AG04449 (cell line): ENCODE data around the gene CCDC201.

Experiments
- CTCF ChIA-PET: fragments of 350-600 bp; formaldehyde crosslinking; extraction: SDS; loops from one replicate; lab custom pipeline; 2021; ENCODE audit warnings: antibody characterized with exemption; lab: Yijun Ruan, JAX
- POLR2A ChIA-PET: fragments of 400-600, 350-600 bp; formaldehyde crosslinking; extraction: SDS; loops from one replicate; lab custom pipeline; 2020; ENCODE audit warnings: antibody characterized with exemption, inconsistent platforms; lab: Yijun Ruan, JAX
- DNase-seq: peaks from one replicate; pipeline ENCODE4 v3.0.0-alpha.2; 2010; ENCODE audit warnings: low read depth, low spot score
- H3K4me3 ChIP-seq: 2 replicates; pipeline ENCODE4 v1.5.1; 2011; ENCODE audit warnings: low read depth, mild to moderate bottlenecking, control low read depth, low read length
- TF ChIP-seq, protein P1 (sequence below): IDR thresholded peaks from one replicate; pipeline ENCODE4 v1.5.1; 2011; ENCODE audit warnings: mild to moderate bottlenecking, moderate library complexity, low read length, control low read depth, inconsistent platforms; ENCODE audit not compliant: insufficient read depth; ENCODE audit errors: missing control alignments

CCDC201 gene

DNA sequence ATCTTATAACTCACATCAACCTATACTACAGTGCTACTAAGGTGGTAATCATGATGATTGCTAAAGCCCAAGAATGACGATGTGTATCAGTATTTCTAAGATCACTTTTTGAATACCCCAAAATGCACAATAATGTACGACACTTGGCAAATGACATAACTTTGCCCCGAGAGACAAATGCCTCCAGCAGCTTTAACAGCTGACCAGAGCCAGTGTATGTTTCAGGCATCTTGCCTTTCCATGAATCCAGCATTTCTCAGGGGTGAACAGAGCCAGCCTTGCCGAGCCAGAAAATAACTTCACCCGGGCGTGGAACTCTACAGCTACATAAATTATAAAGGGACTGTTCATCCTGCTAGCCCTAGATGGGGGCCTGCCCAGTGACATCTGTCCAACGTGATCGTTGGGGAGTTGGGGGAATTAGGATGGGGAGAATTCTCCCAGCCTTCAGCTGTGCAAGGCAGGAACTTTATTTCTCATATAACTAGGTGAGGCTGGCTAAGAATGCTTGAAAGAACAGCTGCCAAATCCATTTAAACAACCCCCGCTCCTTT is 46.4 kb upstream of the CCDC201 start:
- no peak for DNase-seq
- TF ChIP-seq, protein P1, sequence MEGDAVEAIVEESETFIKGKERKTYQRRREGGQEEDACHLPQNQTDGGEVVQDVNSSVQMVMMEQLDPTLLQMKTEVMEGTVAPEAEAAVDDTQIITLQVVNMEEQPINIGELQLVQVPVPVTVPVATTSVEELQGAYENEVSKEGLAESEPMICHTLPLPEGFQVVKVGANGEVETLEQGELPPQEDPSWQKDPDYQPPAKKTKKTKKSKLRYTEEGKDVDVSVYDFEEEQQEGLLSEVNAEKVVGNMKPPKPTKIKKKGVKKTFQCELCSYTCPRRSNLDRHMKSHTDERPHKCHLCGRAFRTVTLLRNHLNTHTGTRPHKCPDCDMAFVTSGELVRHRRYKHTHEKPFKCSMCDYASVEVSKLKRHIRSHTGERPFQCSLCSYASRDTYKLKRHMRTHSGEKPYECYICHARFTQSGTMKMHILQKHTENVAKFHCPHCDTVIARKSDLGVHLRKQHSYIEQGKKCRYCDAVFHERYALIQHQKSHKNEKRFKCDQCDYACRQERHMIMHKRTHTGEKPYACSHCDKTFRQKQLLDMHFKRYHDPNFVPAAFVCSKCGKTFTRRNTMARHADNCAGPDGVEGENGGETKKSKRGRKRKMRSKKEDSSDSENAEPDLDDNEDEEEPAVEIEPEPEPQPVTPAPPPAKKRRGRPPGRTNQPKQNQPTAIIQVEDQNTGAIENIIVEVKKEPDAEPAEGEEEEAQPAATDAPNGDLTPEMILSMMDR, result no peak
- ChIA-PET POLR2A (no interaction called here), CTCF (interaction anchor here (1.2 to 12.5 kb wide), 13 partner anchors 11 to 1335 kb away, joined by 3 to 320 read pairs (median 20); no protein-coding TSS in a partner anchor)
- peak overlapping the region; percentile 78 for H3K4me3 ChIP-seq

DNA sequence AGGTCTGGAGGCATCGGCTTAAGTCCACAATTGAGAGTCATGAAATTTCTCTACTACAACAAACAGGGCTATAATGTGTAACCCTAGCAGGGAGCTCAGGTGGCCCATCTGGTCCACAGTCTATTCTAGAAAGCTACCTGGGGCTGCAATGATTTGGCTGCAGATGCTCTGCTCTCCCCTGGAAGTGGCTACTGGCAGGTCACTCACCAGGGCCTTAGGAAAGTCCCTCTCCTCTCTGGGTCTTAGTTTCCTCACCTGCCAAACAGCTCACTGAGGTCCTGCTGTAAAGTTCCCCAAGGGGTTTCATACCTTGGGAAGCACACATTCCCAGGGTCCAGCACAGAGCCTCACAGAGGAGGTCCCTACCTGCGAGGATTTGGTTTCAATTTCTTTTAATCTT is 45.7 kb upstream of the CCDC201 start:
- ChIA-PET POLR2A (no interaction called here), CTCF (interaction anchor here (0.6 to 12.5 kb wide), 25 partner anchors 11 to 1313 kb away, joined by 3 to 320 read pairs (median 4); no protein-coding TSS in a partner anchor)
- DNase-seq, result no peak
- TF ChIP-seq, protein P1, result no peak
- peak overlapping the region; percentile 78 for H3K4me3 ChIP-seq

DNA sequence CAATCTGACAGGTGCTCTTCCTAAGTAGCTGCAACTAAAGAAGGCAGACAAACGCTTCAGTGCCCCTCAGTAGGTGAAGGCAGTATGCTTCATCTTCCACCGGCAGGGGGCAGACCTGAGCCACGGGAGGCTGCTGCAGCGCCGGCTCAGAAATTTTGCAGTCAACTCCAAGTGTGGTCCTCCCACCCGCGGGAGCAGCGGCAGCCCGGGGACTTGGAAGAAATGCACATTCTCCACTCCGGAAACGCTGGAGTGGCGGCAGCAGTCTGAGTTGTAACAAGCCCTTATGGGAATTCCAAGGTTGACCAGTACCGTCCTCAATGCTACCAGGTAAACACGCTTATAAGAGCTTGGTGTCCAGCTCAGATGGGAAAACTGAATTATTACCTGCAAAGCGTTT is 44.8 kb upstream of the CCDC201 start:
- POLR2A ChIA-PET, result no interaction called here
- peak overlapping the region; percentile 78 for H3K4me3 ChIP-seq

DNA sequence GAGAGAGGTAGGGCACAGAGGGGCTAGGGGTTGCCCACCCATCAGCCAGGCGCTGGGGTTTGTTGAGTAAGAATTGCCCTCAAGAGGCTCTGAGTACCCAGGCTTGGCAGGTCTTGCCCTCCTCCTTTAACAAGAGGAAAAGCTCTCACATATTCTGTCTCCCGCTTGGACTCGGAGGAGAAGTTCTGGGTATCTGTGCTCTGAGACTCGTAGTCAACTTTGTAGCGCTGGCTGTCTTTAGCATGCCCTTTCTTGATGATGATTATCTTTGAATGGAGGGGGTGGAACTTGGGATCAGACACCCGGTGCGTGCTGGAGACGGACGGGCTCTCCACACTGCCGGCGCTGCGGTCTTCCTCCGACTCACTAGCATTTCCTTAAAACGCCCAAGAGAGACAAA is 44.2 kb upstream of the CCDC201 start:
- CTCF ChIA-PET, result interaction anchor here (0.7 to 12.5 kb wide), 27 partner anchors 9 to 1349 kb away, joined by 3 to 320 read pairs (median 5); no protein-coding TSS in a partner anchor
- TF ChIP-seq, protein P1, result no peak
- H3K4me3 ChIP-seq, result peak overlapping the region; percentile 78
- no peak for DNase-seq
- POLR2A ChIA-PET, result interaction anchor here (0.7 kb wide), 1 partner anchor 1166 kb away, joined by 3 read pairs; no protein-coding TSS in a partner anchor

More for the DNA sequence above, 44.8 kb upstream of the CCDC201 start:
- CTCF ChIA-PET, result interaction anchor here (0.6 to 12.5 kb wide), 34 partner anchors 10 to 1480 kb away, joined by 3 to 320 read pairs (median 4); no protein-coding TSS in a partner anchor
- no peak for DNase-seq
- TF ChIP-seq, protein P1, result peak; percentile 91

DNA sequence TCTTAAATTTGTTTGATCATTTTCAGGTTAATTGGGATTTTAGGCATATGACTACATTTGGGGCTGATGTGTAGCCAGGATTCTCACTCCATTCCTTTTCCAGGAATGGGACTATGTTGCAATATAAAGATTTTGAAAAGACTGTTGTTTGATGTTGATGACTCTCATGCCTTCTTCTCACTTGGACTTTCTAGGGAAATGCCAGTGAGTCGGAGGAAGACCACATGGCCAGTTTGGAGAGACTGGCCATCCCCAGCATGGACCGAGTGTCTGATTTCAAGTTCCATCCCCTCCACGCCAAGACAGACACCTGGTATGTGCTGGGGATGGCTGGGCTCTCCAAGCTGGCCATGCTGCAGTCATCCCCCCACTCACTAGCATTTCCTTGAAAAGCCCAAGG is 42.7 kb upstream of the CCDC201 start:
- ChIA-PET POLR2A (no interaction called here), CTCF (interaction anchor here (0.6 to 12.5 kb wide), 9 partner anchors 15 to 1338 kb away, joined by 3 to 320 read pairs (median 3); no protein-coding TSS in a partner anchor)
- H3K4me3 ChIP-seq, result no peak overlapping the region
- DNase-seq, result no peak
- TF ChIP-seq, protein P1, result no peak

DNA sequence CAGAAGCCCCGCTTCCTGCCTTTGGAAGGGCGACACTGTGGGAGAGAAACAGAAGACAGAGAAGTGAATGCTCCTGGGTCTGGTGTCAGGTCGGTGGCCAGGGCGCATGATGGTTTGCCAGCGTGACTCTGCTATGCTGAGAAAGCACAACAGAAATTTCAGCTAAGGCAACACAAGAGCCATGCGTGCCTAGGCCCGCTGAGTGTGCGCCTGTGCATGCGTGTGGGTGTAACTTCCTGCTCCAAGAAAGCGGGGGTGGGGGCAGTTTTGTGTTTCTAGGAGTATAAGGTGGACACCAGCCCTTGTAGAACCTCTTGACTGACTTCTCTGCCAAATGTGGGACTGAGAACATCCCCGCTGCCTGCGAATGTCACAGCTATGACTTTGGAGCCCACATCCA is 42.0 kb upstream of the CCDC201 start:
- DNase-seq, result no peak
- no peak overlapping the region for H3K4me3 ChIP-seq
- TF ChIP-seq, protein P1, result no peak
- ChIA-PET POLR2A (no interaction called here), CTCF (interaction anchor here (1.3 to 12.5 kb wide), 7 partner anchors 8 to 1351 kb away, joined by 3 to 320 read pairs (median 35); no protein-coding TSS in a partner anchor)
